GM12874 (cell line): ENCODE data around the gene PRM1.

ENCODE experiments used
- CTCF ChIP-seq: IDR thresholded peaks from 2 replicates; pipeline ENCODE4 v1.5.1; 2011; ENCODE audit warnings: low read depth, mild to moderate bottlenecking, control low read depth, low read length, moderate library complexity; ENCODE audit not compliant: insufficient read depth

PRM1 gene

GRCh38 chr16:11291091-11291703 lies 10.1 kb upstream of the PRM1 start:
- TF ChIP-seq CTCF: no peak

GRCh38 chr16:11290102-11290893 lies 9.2 kb upstream of the PRM1 start:
- no peak for TF ChIP-seq CTCF

DNA sequence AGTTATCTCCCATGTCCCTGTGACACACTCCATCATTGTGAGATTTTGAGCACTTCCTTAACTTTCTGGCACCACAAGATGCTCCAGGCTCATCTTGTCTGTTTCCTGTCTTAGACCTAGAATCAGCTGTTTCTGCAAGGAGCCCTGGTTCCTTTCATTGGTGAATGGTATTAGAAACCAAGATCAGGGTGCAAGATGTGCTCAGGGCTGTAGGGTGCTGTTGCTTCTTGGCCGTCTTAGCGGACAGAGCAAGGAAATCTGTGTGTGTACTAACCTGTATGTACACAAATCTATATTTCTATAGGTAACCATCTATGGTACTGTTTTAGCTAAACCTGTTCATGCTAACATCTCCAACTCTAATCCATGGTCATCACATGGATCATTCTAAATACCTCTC lies 8.1 kb upstream of the PRM1 start:
- no peak for TF ChIP-seq CTCF

DNA sequence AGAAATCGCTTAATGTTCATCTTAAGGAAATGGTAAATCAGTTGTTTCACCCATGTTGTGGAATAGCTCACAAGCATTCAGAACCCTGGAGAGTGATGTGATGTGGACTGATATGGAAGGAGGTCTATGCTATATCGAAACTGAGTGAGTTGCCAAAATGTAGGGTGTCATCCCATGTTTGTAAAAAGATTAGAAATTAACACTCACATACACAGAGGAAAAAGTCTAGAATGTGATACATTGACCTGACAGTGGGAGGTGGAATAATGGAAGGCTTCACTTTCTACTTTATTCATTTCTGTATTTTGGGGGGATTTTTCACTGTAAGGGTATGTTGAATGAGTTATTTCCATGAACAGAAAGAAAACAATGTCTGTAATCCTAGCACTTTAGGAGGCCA lies 4.7 kb upstream of the PRM1 start:
- no peak for TF ChIP-seq CTCF

- TF ChIP-seq CTCF: no peak
Measured at GRCh38 chr16:11283820-11284248, 2.7 kb upstream of the PRM1 start.

DNA sequence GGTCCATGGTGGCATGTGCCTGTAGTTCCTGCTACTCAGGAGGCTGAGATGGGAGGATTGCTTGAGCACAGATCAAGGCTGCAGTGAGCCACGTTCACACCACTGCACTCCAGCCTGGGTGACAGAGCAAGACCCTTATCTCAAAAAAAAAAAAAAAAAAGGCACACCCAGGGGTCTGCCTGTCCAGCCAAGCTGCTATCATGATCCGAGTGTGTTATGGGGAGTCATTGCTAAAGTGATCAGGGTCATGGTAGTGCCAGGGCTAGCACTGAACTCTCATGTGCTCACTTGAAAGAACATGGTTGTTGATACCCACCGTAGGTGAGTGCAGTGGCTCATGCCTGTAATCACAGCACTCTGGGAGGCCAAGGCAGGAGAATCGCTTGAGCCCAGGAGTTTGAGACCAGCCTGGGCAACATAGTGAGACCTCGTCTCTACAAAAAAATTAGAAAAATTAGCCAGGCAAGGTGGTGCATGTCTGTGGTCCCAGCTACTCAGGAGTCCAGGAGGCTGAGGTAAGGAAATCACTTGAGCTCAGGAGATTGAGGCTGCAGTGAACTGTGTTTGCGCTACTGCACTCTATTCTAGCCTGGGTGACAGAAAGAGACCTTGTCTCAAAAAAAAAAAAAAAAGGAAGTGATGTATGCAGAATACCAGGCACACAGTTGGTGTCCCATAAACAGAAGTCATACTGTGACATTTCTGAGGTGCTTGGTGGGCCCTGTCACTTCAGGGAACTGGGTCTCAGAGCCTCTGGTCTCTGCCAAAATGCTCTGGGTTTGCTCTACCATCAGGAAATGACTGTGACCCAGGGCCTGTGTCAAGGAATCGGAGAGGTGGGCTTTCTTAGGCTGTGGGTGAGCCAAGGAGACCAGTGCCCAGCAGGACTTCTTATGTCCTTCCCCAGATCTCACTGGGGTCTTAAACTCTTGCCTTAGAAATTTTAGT lies 2.2 kb downstream of the PRM1 start:
- TF ChIP-seq CTCF: no peak

GRCh38 chr16:11277607-11278337 lies 3.4 kb downstream of the PRM1 start:
- TF ChIP-seq CTCF: no peak
